ENCODE results near the gene COA8. TPM values are rescaled to one million over a fixed set of nuclear protein-coding genes. Genes with fewer than 3 reads are reported as not detected.

The COA8 gene
- total and polyA plus RNA-seq, 10 of the 15 experiments (the other 5 are each of a cell fraction or from before 2014, with no cell fraction given), result 6.1 to 69.5 (median 25.8) TPM

GRCh38 chr14:103619057-103619456 is 56.3 kb downstream of the COA8 start:
- Histone ChIP-seq H3K36me3 (ENCODE audit: control insufficient read depth in 2 of 2, insufficient read depth in 2 of 2, low read length in 1 of 2) (no peaks in the 10 kb centered on the region), H3K79me2 (ENCODE audit: control insufficient read depth, insufficient read depth, low read length) (no peaks in the 10 kb centered on the region), H4K20me1 (ENCODE audit: control insufficient read depth, insufficient read depth) (no peaks in the 10 kb centered on the region), H3K4me3 (no peak overlapping the region), H3K9me3 (replicated peaks; ENCODE audit: control insufficient read depth, insufficient read depth, low read length) (no peaks in the 10 kb centered on the region), H3K4me2 (ENCODE audit: control insufficient read depth, insufficient read depth) (no peak overlapping the region), H3K9ac (ENCODE audit: control insufficient read depth, insufficient read depth, low read length) (no peak overlapping the region), H3K4me1 (ENCODE audit: control insufficient read depth, insufficient read depth, low read length) (peaks cover 9% of the 10 kb centered on the region), H2AFZ (ENCODE audit: control insufficient read depth, low read depth, low read length) (no peak overlapping the region), H3K27ac (ENCODE audit: control insufficient read depth, insufficient read depth) (no peak overlapping the region), H3K27me3 (replicated peaks in 1 of 2; ENCODE audit: control insufficient read depth in 2 of 2, insufficient read depth in 2 of 2, low read length in 1 of 2) (no peaks in the 10 kb centered on the region)
- SMC1A ChIA-PET (ENCODE audit: uncharacterized antibody, unreplicated experiment), result interaction anchor here (0.6 kb wide), 1 partner anchor 408 kb away, joined by 3 read pairs; no protein-coding TSS in a partner anchor
- ATAC-seq, result no peak
- intact Hi-C loops (cut with micrococcal nuclease; ENCODE audit: unreplicated experiment), result no loop called here
- 32% methylated on average over 5 of the region's 5 CpGs for WGBS (ENCODE audit: insufficient coverage, insufficient replicate concordance, low lambda C conversion rate, missing lambda C conversion rate)
- DNase-seq (ENCODE audit: low read depth, low spot score), result no peak
- POLR2A ChIA-PET, result no interaction called here
- no peak for FAIRE-seq
- in situ Hi-C loops (cut with MboI), result no loop called here
- CTCF ChIA-PET, result no interaction called here
- RAD21 ChIA-PET (ENCODE audit: unreplicated experiment), result no interaction called here
- BruUV-seq (replicated peaks), result no TSS peak
- TF ChIP-seq RUNX3 (IDR thresholded peaks at IDR 0.05; ENCODE audit: low read length) (no peak), BACH1 (IDR thresholded peaks at IDR 0.05; ENCODE audit: borderline replicate concordance) (no peak), ZNF274 (IDR thresholded peaks at IDR 0.05; ENCODE audit: insufficient read depth, insufficient read length) (no peak), MTA2 (IDR thresholded peaks at IDR 0.05; ENCODE audit: low read depth) (no peak), KAT2A (conservative IDR thresholded peaks at IDR 0.05; ENCODE audit: control insufficient read depth, low read depth, low read length) (no peak), ESRRA (IDR thresholded peaks at IDR 0.05; ENCODE audit: low read length) (no peak)

GRCh38 chr14:103621860-103622259 is 59.1 kb downstream of the COA8 start:
- intact Hi-C loops (cut with micrococcal nuclease; ENCODE audit: unreplicated experiment), result no loop called here
- ChIA-PET SMC1A (ENCODE audit: uncharacterized antibody, unreplicated experiment) (no interaction called here), CTCF (interaction anchor here (0.6 kb wide), 1 partner anchor 237 kb away, joined by 3 read pairs; no protein-coding TSS in a partner anchor), POLR2A (no interaction called here), RAD21 (ENCODE audit: unreplicated experiment) (no interaction called here)
- no peak overlapping the region for H2AFZ ChIP-seq (ENCODE audit: control insufficient read depth, low read depth, low read length)
- H3K79me2 ChIP-seq (ENCODE audit: control insufficient read depth, insufficient read depth, low read length), result no peaks in the 10 kb centered on the region
- FAIRE-seq (no peak), ATAC-seq (no peak), DNase-seq (ENCODE audit: low read depth, low spot score) (no peak)
- TF ChIP-seq MAX (IDR thresholded peaks at IDR 0.05; ENCODE audit: low read depth, low read length) (no peak), HDAC2 (IDR thresholded peaks at IDR 0.05) (no peak), USF1 (IDR thresholded peaks at IDR 0.05; ENCODE audit: borderline replicate concordance, extremely low read length, insufficient read depth, low read depth, low read length) (no peak), STAT1 (conservative IDR thresholded peaks at IDR 0.05) (no peak), HDAC6 (IDR thresholded peaks at IDR 0.05; ENCODE audit: unreplicated experiment) (no peak)
- H3K4me1 ChIP-seq (ENCODE audit: control insufficient read depth, insufficient read depth, low read length), result peaks cover 30% of the 10 kb centered on the region
- H3K36me3 ChIP-seq (ENCODE audit: control insufficient read depth in 2 of 2, insufficient read depth in 2 of 2, low read length in 1 of 2), result no peaks in the 10 kb centered on the region
- H4K20me1 ChIP-seq (ENCODE audit: control insufficient read depth, insufficient read depth), result no peaks in the 10 kb centered on the region
- no peak overlapping the region for H3K9ac ChIP-seq (ENCODE audit: control insufficient read depth, insufficient read depth, low read length)
- no peaks in the 10 kb centered on the region for H3K9me3 ChIP-seq (replicated peaks; ENCODE audit: control insufficient read depth, insufficient read depth, low read length)
- H3K27ac ChIP-seq (ENCODE audit: control insufficient read depth, insufficient read depth), result no peak overlapping the region
- in situ Hi-C loops (cut with MboI), result no loop called here
- H3K4me2 ChIP-seq (ENCODE audit: control insufficient read depth, insufficient read depth), result peak overlapping the region; percentile 72
- no TSS peak for BruUV-seq (replicated peaks)
- 37% methylated on average over 5 of the region's 5 CpGs for WGBS (ENCODE audit: insufficient coverage, insufficient replicate concordance, low lambda C conversion rate, missing lambda C conversion rate)
- H3K4me3 ChIP-seq, result no peak overlapping the region
- no peaks in the 10 kb centered on the region for H3K27me3 ChIP-seq (replicated peaks in 1 of 2; ENCODE audit: control insufficient read depth in 2 of 2, insufficient read depth in 2 of 2, low read length in 1 of 2)
